ENCODE results near the gene ERBB4.
"Not testable (repeated sequence)": the region's sequence is repeated elsewhere in the genome, so short reads cannot be mapped to it uniquely, and the experiment has no call there.

The ERBB4 gene

DNA sequence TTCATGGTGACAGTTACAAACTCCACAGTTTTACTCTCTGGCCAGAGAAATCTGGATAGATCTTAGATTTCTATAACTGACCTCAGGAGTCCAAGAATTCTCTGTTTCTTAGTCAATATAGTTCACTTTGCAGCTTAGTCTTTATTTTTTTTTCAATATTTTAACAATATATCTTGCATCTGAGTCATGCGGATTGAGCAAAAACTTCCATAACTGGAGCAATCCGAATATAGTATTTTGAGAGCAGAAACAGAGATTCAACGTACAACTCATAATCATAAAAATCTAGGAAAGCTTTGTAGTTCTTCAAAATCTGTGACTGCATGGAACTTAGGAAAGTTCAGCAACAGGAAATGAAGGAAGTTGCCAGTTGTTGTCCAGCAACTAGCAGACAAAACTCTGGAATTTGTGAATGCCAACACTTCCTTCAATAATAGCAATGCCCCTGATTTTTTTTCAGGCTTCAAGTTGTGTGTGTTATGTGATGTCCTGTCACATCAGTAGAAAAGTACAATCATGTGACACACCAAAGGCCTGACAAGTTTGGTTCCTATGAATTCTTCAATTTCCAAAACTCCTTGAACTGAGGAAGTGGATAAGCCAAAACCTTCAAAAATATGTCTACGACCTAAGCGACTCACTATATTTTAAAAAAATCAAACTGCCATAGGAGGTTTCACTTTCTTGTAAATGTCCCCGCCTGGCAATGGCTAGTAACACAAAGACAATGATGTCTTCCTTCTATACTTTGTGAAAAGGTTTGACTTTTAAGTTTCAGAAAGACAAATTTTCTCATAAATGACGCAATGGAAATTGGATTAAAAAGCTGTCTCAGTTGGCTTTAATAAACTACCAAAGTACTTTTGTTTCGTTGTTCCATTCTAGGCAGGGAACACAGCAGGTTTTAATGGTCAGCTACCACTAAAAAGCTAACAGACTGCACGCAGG lies 510.6 kb downstream of the ERBB4 start:
- DNase-seq (ENCODE audit: low read depth in 1 of 2, low spot score in 1 of 2): no peak
- in situ Hi-C loops (cut with HindIII; ENCODE audit: low pct_unique_long_range_greater_than_20kb, low sequenced_read_pairs): no loop called here

DNA sequence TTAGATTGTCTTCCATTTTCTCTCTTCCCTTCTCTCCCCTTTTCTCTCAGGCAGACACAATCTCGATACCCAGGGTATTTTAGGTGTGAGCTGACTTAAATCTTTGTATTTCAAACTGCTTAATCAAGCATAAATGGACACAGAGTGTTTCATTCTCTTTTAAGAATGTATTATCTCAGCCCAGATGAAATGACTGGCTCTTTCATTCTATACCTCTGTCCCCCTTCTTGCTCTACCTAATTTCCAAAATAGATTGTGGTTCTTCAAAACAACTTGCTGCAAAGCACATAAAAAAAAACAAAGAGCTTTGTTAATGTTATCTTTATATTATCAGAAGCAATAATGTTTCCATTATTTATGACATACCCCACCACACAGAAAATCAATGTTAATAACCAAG lies 514.6 kb downstream of the ERBB4 start:
- no peak for DNase-seq (ENCODE audit: low read depth in 1 of 2, low spot score in 1 of 2)
- no peak for TF ChIP-seq JUND (IDR thresholded peaks at IDR 0.05; ENCODE audit: low read depth)
- in situ Hi-C loops (cut with HindIII; ENCODE audit: low pct_unique_long_range_greater_than_20kb, low sequenced_read_pairs): no loop called here

More for the DNA sequence above, 510.6 kb downstream of the ERBB4 start:
- no peak for TF ChIP-seq JUND (IDR thresholded peaks at IDR 0.05; ENCODE audit: low read depth)

GRCh38 chr2:212022966-212023365 lies 515.6 kb downstream of the ERBB4 start:
- no peak for DNase-seq (ENCODE audit: low read depth in 1 of 2, low spot score in 1 of 2)
- TF ChIP-seq JUND (IDR thresholded peaks at IDR 0.05; ENCODE audit: low read depth): no peak
- in situ Hi-C loops (cut with HindIII; ENCODE audit: low pct_unique_long_range_greater_than_20kb, low sequenced_read_pairs): no loop called here

GRCh38 chr2:212021947-212022346 lies 516.7 kb downstream of the ERBB4 start:
- no peak for TF ChIP-seq JUND (IDR thresholded peaks at IDR 0.05; ENCODE audit: low read depth)
- in situ Hi-C loops (cut with HindIII; ENCODE audit: low pct_unique_long_range_greater_than_20kb, low sequenced_read_pairs): no loop called here
- DNase-seq (ENCODE audit: low read depth in 1 of 2, low spot score in 1 of 2): peak in 1 of 2 experiments; percentile 67

DNA sequence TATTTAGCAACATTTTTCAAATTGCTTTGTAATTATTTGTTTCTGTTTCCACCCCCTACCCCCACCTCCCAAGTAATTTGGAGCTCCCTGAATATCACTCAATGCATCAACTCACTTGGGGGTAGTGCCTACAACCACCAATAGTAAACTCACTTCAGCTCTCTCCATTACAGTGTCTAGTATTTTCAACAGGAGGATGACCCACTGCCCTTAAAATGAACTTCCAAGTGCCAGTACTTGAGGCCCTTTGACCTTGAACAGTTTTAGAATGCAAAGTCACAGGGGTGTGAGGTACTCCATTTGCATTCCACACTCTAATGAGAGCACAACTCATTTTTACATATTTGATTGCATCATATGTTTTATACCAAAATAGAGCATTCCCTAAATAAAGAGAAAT lies 523.0 kb downstream of the ERBB4 start:
- in situ Hi-C loops (cut with HindIII; ENCODE audit: low pct_unique_long_range_greater_than_20kb, low sequenced_read_pairs): no loop called here
- no peak for DNase-seq (ENCODE audit: low read depth in 1 of 2, low spot score in 1 of 2)
- TF ChIP-seq JUND (IDR thresholded peaks at IDR 0.05; ENCODE audit: low read depth): no peak

DNA sequence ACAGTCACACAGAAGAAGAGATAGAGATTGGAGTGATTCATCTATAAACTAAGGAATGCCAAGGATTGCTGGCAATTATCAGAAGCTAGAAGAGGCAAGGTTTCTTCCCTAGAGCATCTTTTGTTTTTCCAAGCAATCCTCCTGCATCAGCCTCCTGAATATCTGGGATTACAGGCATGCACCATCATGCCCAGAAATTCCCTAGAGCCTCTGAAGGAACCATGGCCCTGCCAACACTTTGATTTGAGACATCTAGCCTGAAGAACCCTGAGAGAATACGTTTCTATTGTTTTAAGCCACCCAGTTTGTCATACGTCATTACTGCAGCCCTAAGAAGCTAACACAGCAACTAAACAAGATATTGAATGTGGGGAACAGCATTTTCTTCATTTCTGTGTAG lies 525.0 kb downstream of the ERBB4 start:
- TF ChIP-seq JUND (IDR thresholded peaks at IDR 0.05; ENCODE audit: low read depth): no peak
- no peak for DNase-seq (ENCODE audit: low read depth in 1 of 2, low spot score in 1 of 2)
- in situ Hi-C loops (cut with HindIII; ENCODE audit: low pct_unique_long_range_greater_than_20kb, low sequenced_read_pairs): no loop called here

DNA sequence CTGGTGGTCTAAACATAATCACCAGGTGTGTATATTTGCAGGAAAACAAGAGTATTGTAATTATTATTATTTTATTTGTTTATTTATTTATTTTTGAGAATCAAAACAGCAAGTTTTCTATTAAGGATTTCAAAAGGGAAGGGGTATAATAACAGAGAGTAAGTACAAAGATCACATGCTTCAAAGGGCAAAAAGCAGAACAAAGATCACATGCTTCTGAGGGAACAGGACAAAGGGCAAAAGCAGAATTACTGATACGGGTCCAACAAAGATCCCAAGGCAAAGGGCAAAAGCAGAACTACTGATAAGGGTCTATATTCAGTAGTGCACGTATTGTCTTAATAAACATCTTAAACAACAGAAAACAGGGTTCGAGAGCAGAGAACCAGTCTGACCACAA lies 528.3 kb downstream of the ERBB4 start:
- in situ Hi-C loops (cut with HindIII; ENCODE audit: low pct_unique_long_range_greater_than_20kb, low sequenced_read_pairs); DNase-seq (ENCODE audit: low read depth in 1 of 2, low spot score in 1 of 2): not testable (repeated sequence)

DNA sequence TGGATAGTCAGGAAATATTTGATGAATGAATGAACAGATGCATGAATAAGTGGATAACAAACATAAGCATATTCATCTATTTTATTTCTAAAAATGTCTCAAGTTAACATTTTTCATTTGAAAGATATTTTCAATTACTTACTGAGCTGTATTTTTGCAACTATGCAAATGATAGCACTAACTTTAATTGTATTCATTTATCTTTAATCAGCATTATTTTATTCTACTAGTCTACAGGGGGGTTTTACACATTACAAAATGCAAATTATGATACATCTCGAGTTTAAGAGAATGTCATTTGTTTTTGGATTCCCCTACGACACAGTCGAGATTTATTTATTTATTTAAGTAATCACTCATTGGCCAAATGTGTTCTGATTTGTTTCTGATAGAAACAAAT lies 530.6 kb downstream of the ERBB4 start:
- in situ Hi-C loops (cut with HindIII; ENCODE audit: low pct_unique_long_range_greater_than_20kb, low sequenced_read_pairs): no loop called here
- DNase-seq (ENCODE audit: low read depth in 1 of 2, low spot score in 1 of 2): no peak
- no peak for TF ChIP-seq JUND (IDR thresholded peaks at IDR 0.05; ENCODE audit: low read depth)

- peak; percentile 9 to 59 for DNase-seq (ENCODE audit: low read depth in 1 of 2, low spot score in 1 of 2)
- in situ Hi-C loops (cut with HindIII; ENCODE audit: low pct_unique_long_range_greater_than_20kb, low sequenced_read_pairs): no loop called here
- TF ChIP-seq JUND (IDR thresholded peaks at IDR 0.05; ENCODE audit: low read depth): no peak
Measured at GRCh38 chr2:212005085-212005671, 533.4 kb downstream of the ERBB4 start.

DNA sequence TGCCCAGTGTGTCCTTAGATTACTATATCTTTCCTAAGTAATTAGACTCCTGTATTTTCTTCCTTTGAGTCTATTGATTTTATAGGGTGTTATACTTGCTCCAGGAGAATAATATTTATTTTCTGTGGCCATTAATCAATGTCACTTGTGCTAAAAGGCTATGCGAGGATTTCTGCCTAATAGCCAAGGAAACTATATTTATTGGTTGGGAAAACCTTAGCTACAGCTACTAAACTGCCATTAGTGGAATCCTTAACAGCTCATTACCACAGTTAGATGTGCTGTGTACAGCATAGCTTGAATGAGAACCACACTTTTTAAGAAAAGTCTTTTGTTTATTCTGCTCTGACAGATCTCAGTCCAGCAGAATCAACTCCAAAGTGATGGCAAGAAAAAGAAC lies 537.3 kb downstream of the ERBB4 start:
- TF ChIP-seq JUND (IDR thresholded peaks at IDR 0.05; ENCODE audit: low read depth): no peak
- DNase-seq (ENCODE audit: low read depth in 1 of 2, low spot score in 1 of 2): no peak
- in situ Hi-C loops (cut with HindIII; ENCODE audit: low pct_unique_long_range_greater_than_20kb, low sequenced_read_pairs): no loop called here

GRCh38 chr2:211996857-211997256 lies 541.7 kb downstream of the ERBB4 start:
- no peak for DNase-seq (ENCODE audit: low read depth in 1 of 2, low spot score in 1 of 2)
- no peak for TF ChIP-seq JUND (IDR thresholded peaks at IDR 0.05; ENCODE audit: low read depth)
- in situ Hi-C loops (cut with HindIII; ENCODE audit: low pct_unique_long_range_greater_than_20kb, low sequenced_read_pairs): no loop called here

- no peak for DNase-seq (ENCODE audit: low read depth in 1 of 2, low spot score in 1 of 2)
- no peak for TF ChIP-seq JUND (IDR thresholded peaks at IDR 0.05; ENCODE audit: low read depth)
- in situ Hi-C loops (cut with HindIII; ENCODE audit: low pct_unique_long_range_greater_than_20kb, low sequenced_read_pairs): no loop called here
Measured at GRCh38 chr2:211994806-211995205, 543.8 kb downstream of the ERBB4 start.

DNA sequence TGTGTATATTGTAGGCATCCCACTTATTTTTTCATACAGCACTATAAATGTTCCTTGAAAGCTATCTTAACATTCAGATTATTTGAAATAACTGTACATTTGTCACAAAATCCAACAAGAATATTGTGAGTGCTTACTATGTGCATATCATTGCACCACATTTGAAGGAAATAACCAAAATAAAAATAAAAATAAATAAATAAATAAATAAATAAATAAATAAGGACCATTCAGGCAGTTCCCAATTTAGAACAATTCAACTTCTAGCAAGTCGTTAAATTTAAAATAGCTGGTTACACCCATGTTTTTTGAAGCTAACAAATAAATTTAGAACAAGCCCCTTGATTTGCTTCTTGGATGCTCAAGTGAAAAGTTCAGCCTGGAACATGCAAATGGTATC lies 548.3 kb downstream of the ERBB4 start:
- TF ChIP-seq JUND (IDR thresholded peaks at IDR 0.05; ENCODE audit: low read depth): no peak
- in situ Hi-C loops (cut with HindIII; ENCODE audit: low pct_unique_long_range_greater_than_20kb, low sequenced_read_pairs): no loop called here

More for the DNA sequence above, 548.3 kb downstream of the ERBB4 start:
- no peak for DNase-seq (ENCODE audit: low read depth in 1 of 2, low spot score in 1 of 2)
